EL (cell line): Measurements from ENCODE around the gene IPO7.
"Not testable (repeated sequence)": the region's sequence is repeated elsewhere in the genome, so short reads cannot be mapped to it uniquely, and the experiment has no call there.

ENCODE experiments used
- DNase-seq: peaks from one replicate; pipeline ENCODE4 v3.0.0-alpha.2; 2016

IPO7 gene

GRCh38 chr11:9399466-9399865 lies 15.0 kb downstream of the IPO7 start:
- peak; percentile 47 for DNase-seq

GRCh38 chr11:9401884-9402283 lies 17.4 kb downstream of the IPO7 start:
- not testable (repeated sequence) for DNase-seq

GRCh38 chr11:9428706-9429105 lies 44.3 kb downstream of the IPO7 start:
- no peak for DNase-seq

DNA sequence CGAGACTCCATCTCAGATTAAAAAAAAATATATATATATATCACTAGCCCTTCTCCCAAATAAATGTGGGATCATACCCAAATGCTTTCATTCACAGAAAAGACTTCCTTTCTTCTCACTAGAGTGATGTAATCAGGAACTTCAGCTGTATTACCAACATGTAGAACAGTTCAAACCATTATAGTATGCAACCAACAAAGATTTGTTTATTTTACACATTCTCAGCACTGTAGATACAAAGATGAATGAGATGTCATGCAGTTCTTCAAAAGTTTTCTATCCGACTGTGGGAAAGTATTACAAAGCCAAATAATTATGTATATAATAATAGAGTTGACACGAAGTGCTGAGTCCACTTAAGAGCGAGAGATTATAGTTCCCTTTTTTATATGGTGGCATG lies 54.2 kb downstream of the IPO7 start:
- no peak for DNase-seq

- DNase-seq: no peak
These were observed 61.8 kb downstream of the IPO7 start for GRCh38 chr11:9446230-9446629.

DNA sequence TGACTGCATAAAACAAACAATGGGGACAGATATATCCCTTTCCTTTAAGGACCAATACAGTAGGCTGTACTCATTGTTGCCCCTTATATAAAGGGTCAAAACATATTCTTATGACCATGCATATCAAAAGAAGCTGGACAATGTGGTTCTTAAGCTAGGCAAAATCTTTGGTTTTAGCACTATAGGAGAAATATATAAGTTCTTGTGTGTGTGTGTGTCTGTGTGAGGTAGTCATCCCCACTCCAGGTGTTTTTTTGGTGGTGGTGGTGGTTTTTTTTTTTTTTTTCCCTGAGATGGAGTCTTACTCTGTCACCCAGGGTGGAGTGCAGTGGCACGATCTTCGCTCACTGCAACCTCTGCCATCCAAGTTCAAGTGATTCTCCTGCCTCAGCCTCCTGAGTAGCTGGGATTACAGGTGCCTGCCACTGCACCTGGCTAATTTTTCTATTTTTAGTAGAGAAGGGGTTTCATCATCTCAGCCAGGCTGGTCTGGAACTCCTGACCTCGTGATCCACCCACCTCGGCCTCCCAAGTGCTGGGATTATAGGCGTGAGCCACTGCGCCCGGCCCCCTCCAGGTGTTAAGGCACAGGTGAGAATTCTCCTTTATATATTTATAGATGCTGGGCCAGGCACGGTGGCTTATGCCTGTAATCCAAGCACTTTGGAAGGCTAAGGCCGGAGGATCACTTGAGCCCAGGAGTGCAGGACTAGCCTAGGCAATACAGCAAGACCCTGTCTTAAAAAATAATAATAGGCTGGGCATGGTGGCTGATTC lies 64.3 kb downstream of the IPO7 start:
- DNase-seq: no peak

DNA sequence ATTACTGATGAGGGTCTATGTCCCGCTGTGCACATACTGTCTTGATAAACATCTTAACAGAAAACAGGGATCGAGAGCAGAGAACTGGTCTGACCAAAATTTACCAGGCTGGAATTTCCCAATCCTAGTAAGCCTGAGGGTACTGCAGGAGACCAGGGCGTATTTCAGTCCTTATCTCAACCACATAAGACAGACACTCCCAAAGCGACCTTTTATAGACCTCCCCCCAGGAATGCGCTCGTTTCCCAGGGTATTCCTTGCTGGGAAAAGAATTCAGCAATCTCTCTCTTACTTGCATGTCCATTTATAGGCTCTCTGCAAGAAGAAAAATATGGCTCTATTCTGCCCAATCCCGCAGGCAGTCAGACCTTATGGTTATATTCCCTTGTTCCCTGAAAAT lies 67.6 kb downstream of the IPO7 start:
- not testable (repeated sequence) for DNase-seq

GRCh38 chr11:9455722-9456121 lies 71.3 kb downstream of the IPO7 start:
- no peak for DNase-seq

GRCh38 chr11:9459667-9460321 lies 75.3 kb downstream of the IPO7 start:
- peak; percentile 43 for DNase-seq

- DNase-seq: peak; percentile 100
These were observed 76.0 kb downstream of the IPO7 start, which contains the start of gene ZNF143 for GRCh38 chr11:9460322-9461062. TSS of gene ZNF143 (plus strand) at chr11:9461012. CDS start at chr11:9471309, 10,297 bp downstream.

DNA sequence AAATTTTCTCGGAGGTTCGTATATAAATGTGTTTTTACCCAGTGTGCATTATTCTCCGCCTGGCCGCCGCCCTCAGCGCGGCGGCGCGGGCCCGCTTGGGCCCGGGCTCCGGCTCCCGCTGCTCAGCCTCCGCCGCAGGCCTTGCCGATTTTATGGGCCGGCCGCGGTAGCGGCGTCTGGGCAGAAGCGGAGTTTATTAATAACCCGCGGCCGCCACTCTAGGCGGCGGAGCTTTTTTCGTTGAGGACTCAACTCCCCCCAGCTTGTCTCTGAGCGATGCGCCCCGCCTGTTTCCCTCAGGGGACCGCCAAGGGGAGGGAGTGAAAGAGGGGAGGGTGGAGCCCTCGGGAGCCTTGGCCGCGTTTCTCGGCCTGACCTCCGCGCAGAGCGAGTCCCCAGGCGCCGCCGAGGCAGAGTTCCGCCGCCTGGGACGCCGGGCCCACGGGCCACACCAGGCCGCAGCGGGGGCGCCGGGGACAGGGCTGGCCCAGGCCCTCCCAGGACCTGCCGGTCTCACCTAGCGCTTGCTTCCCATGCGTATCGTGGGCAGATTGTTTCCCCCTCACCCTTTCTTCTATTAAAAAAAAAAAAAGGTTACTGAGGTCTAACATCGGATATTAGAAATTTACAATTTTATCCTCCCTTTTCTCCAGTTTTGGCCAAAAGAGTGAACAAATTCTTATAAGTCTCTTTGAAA lies 76.8 kb downstream of the IPO7 start:
- peak; percentile 90 for DNase-seq

DNA sequence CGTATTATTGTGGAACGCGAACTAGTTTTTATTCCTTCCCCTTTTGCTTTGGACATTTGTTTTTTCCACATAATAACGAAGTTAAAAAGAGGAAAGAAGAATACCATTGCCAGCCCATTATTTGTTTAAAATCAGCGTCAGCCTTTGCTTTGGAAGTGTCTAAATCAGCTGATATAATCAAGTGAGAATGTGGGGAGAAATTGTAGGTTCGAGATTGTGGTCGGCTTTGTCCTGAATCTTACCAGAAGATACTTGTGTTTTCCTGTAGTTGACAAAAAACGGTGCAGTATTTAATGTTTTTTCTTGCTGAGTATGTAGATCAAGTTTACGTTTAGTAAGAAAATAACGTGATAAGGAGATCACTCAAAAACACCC lies 77.3 kb downstream of the IPO7 start:
- DNase-seq: peak; percentile 30

GRCh38 chr11:9462172-9462799 lies 77.8 kb downstream of the IPO7 start:
- peak; percentile 38 for DNase-seq

GRCh38 chr11:9462806-9463537 lies 78.5 kb downstream of the IPO7 start:
- DNase-seq: no peak

- DNase-seq: no peak
These were observed 86.3 kb downstream of the IPO7 start for GRCh38 chr11:9470765-9471164.

DNA sequence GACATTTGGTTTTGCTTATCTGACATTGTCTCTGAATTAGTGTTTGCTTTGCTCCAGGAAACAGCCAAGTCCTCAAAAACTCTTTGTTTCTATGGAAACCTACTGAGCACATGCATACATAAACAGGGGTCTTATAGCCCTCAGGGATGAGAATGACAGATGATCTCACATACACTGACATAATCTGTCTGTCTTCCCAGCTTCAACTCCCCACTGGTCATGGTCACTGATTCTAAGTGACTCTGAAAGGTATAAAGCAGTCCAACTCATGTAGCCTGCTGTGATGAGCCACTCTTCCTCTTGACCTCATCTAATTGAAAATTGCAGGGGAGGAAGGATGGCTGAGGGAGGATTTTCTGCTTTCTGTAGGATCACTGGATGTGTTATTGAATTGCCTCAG lies 89.0 kb downstream of the IPO7 start:
- DNase-seq: no peak

- no peak for DNase-seq
These were observed 95.4 kb downstream of the IPO7 start for GRCh38 chr11:9479899-9480298.

DNA sequence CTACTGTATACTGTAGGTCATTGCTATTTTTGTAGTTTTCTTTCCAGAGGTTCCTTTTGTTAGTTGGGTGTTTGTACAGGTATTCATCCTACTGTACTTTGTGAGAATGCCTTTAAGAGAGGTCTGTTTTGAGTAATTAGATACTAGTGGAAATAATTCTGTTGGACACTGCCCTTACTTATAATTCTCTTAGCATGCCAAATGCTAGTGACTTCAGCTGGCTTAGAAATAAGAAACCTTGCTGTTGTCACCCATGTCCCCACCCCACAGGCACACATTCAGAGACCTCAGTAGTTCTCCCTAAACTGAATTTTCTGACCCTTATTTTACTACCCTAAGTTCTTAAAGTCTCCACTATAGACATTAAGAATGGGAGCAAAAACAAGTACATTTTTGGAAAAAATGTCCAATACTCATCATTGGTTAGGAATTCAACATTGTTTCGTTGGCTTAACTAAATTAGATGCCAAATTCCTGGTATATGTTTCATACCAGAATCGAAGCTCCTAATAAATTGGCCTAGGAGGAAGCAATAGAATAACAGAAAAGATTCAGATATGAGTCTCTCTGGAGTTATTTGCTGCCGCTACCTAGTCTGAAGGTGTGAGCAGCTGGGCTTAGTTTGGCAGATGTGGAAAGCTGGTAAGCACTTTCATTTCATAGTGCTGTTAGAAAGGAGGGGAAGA lies 104.8 kb downstream of the IPO7 start:
- DNase-seq: peak; percentile 82

- DNase-seq: no peak
These were observed 105.9 kb downstream of the IPO7 start for GRCh38 chr11:9490376-9490775.

DNA sequence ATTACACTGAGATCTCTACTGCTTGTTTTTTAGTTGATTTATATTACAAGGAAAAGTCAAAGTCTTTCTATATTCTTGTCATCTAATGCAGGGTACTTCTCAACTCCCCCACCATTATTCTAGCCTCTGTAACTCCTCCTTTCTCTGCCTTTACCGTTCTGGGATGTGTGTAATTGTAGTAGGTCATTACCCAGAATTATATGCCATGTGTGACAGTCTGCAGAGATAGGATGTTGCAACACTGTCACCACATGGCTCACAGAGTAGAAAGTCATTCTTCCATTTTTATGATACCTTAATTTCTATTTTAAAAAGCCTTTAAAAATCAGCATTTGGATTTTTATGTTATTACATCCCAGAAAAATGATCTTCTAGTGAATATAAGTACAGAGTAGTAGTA lies 109.0 kb downstream of the IPO7 start:
- DNase-seq: no peak

DNA sequence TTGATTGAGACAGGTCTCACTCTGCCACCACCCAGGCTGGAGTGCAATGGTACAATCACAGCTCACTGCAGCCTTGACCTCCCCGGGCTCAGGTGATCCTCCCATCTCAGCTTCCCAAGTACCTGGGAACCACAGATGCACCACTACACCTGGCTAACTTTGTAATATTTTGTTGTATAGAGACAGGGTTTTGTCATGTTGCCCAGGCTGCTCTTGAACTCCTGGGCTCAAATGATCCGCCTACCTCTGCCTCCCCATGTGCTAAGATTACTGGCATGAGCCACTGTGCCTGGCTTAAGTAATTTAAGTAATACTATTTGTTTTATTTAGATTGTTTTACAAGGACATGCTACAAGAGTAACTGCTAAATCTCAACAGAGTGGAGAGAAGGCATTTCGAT lies 109.9 kb downstream of the IPO7 start:
- DNase-seq: no peak
